ENCODE results near the gene ANKRD35. TPM values are rescaled to one million over a fixed set of nuclear protein-coding genes. Genes with fewer than 3 reads are reported as not detected.

ANKRD35 gene
- total and polyA plus RNA-seq, 2 of the 8 experiments (the other 6 are each of a cell fraction or from before 2014, with no cell fraction given), result 1.6 to 3.0 TPM

GRCh38 chr1:145893306-145894055 is 7.8 kb upstream of the ANKRD35 start:
- POLR2A ChIA-PET (ENCODE audit: partially characterized antibody), result interaction anchor here (0.6 to 1.4 kb wide), 4 partner anchors 9 to 158 kb away, joined by 3 read pairs; partner anchors contain the start of gene PEX11B
- Histone ChIP-seq H2BK20ac (ENCODE audit: low read length) (no peak overlapping the region), H3K4me1 (replicated peaks in 1 of 4; ENCODE audit: control insufficient read depth in 3 of 4, insufficient read depth in 4 of 4, low read length in 3 of 4) (peaks cover 0 to 6% (median 4%) of the 10 kb centered on the region in 4 experiments; a peak in 3 of 7 replicates), H3K4me3 (ENCODE audit: extremely low read depth in 1 of 4, insufficient read depth in 2 of 4, low read depth in 3 of 4, low read length in 4 of 4) (no peak overlapping the region), H2AFZ (ENCODE audit: low read length) (no peak overlapping the region), H4K91ac (replicated peaks; ENCODE audit: insufficient read length, low read length) (no peak overlapping the region), H3K4me2 (ENCODE audit: insufficient read depth in 1 of 2, low read depth in 2 of 2, low read length in 2 of 2) (no peak overlapping the region), H3K18ac (ENCODE audit: extremely low read depth, low read length) (no peak overlapping the region), H2BK15ac (ENCODE audit: low read length) (no peak overlapping the region), H3K9me3 (ENCODE audit: insufficient read depth in 2 of 2, low read depth in 1 of 2, low read length in 1 of 2) (no peaks in the 10 kb centered on the region), H2BK5ac (ENCODE audit: low read depth, low read length) (no peak overlapping the region), H3K4ac (replicated peaks; ENCODE audit: insufficient read length, low read depth, low read length) (no peak overlapping the region), H2BK120ac (replicated peaks; ENCODE audit: low read depth, low read length) (no peak overlapping the region), H3K23me2 (ENCODE audit: low read depth, low read length) (no peaks in the 10 kb centered on the region), H4K8ac (ENCODE audit: extremely low read depth, insufficient read depth, low read length) (no peak overlapping the region), H4K5ac (ENCODE audit: insufficient read length, low read depth, low read length) (no peak overlapping the region), H3K79me1 (ENCODE audit: low read depth, low read length) (no peaks in the 10 kb centered on the region), H3K14ac (ENCODE audit: insufficient read length) (no peak overlapping the region), H3K27me3 (replicated peaks in 1 of 4; ENCODE audit: control insufficient read depth in 3 of 4, extremely low read depth in 1 of 4, insufficient read depth in 3 of 4, low read length in 3 of 4) (no peaks in the 10 kb centered on the region), H3K23ac (ENCODE audit: insufficient read length) (no peak overlapping the region), H3K36me3 (ENCODE audit: control insufficient read depth in 2 of 4, insufficient read depth in 4 of 4, low read length in 3 of 4) (no peaks in the 10 kb centered on the region), H4K20me1 (replicated peaks in 1 of 2; ENCODE audit: control insufficient read depth in 1 of 2, insufficient read depth in 2 of 2, low read length in 2 of 2) (no peaks in the 10 kb centered on the region), H2AK5ac (ENCODE audit: low read depth, low read length) (no peak overlapping the region), H3K9ac (replicated peaks in 1 of 4; ENCODE audit: extremely low read depth in 1 of 4, low read depth in 3 of 4, low read length in 3 of 4) (no peak overlapping the region), H3K27ac (ENCODE audit: low read depth, low read length) (no peak overlapping the region), H3K79me2 (ENCODE audit: control insufficient read depth in 1 of 2, insufficient read depth in 2 of 2, low read length in 2 of 2) (no peaks in the 10 kb centered on the region), H2BK12ac (ENCODE audit: low read depth, low read length) (no peak overlapping the region), H3K56ac (replicated peaks; ENCODE audit: insufficient read length, low read depth, low read length) (no peak overlapping the region)
- DNase-seq (ENCODE audit: low read depth in 1 of 2, low spot score in 2 of 2), result no peak
- CTCF ChIA-PET (ENCODE audit: partially characterized antibody), result interaction anchor here (0.7 to 8.7 kb wide), 12 partner anchors 8 to 139 kb away, joined by 3 to 146 read pairs (median 26); partner anchors contain the start of genes ITGA10, NUDT17, PEX11B and PIAS3
- no peak for FAIRE-seq
- 84% methylated on average over 7 of the region's 7 CpGs; no CpG with 5 or more reads in 1 of the 2 experiments for WGBS, 2 experiments (ENCODE audit: extremely low coverage in 1 of 2, insufficient coverage in 1 of 2, insufficient read length in 1 of 2, insufficient replicate concordance in 2 of 2, low coverage in 1 of 2, low lambda C conversion rate in 2 of 2, missing lambda C conversion rate in 1 of 2)
- TF ChIP-seq PHF8 (conservative IDR thresholded peaks at IDR 0.05; ENCODE audit: low read depth, low read length), result no peak
- TF ChIP-seq POLR2AphosphoS5 (IDR thresholded peaks at IDR 0.05; ENCODE audit: low read depth, low read length), result no peak
- TF ChIP-seq CHD2 (IDR thresholded peaks at IDR 0.05; ENCODE audit: low read length), result no peak
- TF ChIP-seq ZNF274 (IDR thresholded peaks at IDR 0.05; ENCODE audit: borderline replicate concordance, extremely low read depth, low read length), result no peak
- no peak for TF ChIP-seq EGR1 (IDR thresholded peaks at IDR 0.05; ENCODE audit: borderline replicate concordance, low read depth, low read length)
- TF ChIP-seq ASH2L (IDR thresholded peaks at IDR 0.05; ENCODE audit: low read length), result no peak
- TF ChIP-seq POLR2A (IDR thresholded peaks at IDR 0.05; ENCODE audit: control extremely low read depth in 1 of 2, low read depth in 2 of 2, low read length in 2 of 2), result no peak
- no peak for TF ChIP-seq TCF12 (IDR thresholded peaks at IDR 0.05; ENCODE audit: low read depth, low read length)
- TF ChIP-seq TAF7 (optimal IDR thresholded peaks at IDR 0.05; ENCODE audit: borderline replicate concordance, low read depth, low read length), result no peak
- no peak for TF ChIP-seq SIRT6 (IDR thresholded peaks at IDR 0.05; ENCODE audit: low read length)

Measured in H1 (cell line).